GM18867 (cell line): Measurements from ENCODE around the gene HRK.
A peak's percentile ranks its signal among the peaks of the same experiment; 100 is the strongest.
"Not testable (repeated sequence)": the region's sequence is repeated elsewhere in the genome, so short reads cannot be mapped to it uniquely, and the experiment has no call there.

Source experiments
- ATAC-seq: cut with Tn5 transposase; IDR thresholded peaks from one replicate; pipeline ENCODE4 v1.9.1; 2021; ENCODE audit warnings: mild to moderate bottlenecking, moderate library complexity; ENCODE audit not compliant: unreplicated experiment

HRK gene

DNA sequence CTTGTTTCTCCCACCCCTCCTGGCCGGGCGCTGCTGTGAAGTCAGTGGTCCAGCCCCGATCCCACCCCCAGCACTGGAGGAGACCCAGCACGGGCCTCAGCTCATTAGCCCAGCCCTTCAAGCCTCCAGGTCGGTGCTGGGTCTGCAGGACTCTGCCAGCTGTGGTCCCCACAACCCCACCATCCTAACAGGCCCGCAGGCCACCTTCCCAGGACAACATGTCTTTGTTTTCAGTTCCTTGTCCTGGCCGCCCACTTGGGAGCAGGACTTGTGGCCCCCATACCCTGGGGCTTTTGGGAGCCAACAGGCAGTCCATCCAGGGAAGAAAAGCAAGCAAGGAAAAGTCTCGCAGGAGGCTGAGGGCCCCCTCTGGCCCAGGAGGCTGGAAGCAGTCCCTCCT, 60.0 kb downstream of the HRK start:
- no peak for ATAC-seq

DNA sequence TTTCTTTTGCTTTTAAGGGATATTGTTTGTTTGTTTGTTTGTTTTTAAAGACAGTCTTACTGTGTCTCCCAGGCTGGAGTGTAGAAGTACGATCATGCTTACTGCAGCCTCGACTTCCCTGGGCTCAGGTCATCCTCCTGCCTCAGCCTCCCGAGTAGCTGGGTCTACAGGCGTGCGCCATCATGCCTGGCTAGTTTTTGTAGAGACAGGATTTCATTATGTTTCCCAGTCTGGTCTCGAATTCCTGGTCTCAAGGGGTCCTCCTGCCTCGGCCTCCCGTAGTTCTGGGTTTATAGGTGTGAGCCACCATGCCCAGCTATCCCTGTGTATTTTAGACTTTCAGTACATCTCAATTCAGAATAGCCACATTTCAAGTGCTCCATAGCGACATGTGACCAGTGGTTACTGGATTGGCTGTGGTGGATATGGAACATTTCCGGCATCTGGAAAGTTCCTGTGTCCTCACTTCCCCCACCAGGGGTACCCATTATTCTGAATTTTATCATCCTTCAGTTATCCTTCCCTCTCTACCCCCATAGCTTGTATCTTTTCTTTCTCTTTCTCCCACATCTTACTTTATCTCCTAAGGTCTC, 61.1 kb downstream of the HRK start:
- ATAC-seq, result no peak

DNA sequence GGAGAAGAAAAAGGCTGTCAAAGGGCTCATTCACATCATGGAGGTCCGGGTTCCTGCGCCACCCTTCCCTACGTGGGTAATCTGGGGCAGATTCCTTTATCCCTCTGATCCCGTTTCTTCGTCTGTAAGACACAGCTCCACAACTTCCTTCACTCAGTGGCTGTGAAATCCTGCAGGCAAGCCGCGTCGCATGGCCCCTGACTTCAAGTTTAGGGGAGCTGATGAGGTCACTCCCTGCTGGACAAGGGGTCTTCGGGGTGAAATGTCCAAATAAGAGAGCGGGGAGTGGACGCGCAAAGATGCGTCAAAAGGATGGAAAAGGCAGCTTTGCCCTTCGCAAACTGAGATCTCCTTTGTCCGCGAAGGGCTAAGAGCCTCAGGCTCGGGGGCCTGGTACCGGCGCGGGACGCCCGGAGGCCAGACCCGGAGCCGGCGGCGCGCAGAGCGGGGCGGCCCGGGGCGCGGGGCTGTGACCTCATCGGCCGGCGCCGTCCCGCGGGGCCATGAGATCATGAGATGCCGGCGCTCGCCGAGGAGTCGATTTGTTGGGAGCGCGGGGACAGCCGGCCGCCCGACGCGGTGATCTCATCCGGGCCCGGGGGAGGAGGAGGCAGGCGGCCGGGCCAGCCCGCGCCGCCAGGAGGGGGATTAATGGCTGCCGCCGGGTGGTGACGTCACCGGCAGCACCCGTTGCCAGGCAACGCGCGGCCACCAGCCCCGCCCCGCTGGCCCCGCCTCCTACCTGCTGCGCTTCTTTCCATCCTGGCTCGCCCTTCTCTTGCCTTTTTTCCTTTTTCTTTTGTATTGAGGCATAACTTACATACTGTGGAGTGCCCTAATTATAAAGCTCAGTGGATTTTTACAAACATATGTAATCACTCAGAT, 62.1 kb downstream of the HRK start:
- ATAC-seq, result peak; percentile 86

DNA sequence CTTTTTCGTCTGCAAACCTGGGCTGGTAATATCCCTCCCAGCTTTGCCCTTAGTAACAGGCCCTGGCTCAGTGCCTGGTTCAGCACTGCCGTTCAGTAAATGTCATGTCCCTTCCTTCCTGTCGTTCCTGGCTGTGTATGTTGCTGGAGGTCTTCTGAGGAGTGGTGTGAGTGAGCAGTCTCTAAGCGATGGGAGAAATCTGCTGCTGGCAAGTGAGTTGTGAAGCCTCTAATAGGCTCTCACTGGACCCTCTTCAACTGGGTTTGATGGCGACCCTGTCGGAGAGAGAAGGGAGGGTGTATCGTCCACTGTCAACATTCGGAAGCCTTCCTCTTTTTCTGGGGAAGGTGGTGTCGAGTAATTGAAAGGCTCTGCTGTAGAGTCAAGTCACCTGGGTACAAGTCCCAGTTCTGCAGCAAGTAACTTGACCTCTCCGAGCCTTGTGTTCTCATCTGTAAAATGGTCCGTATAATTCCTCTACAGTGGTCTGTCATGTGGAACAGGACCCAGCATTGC, 62.8 kb downstream of the HRK start:
- no peak for ATAC-seq

DNA sequence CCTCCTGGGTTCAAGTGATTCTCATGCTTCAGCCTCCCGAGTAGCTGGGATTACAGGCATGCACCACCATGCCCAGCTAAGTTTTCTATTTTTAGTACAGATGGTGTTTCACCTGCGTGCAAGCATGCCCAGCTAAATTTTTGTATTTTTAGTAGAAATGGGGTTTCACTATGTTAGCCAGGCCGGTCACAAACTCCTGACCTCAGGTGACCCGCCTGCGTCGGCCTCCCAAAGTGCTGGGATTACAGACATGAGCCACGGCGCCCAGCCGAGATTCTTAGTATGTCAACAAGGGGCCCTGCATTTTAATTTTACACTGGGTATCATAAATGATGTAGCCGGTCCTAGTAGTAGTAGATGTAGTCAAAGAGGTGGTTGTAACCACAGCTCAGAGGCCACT, 66.5 kb downstream of the HRK start:
- ATAC-seq, result not testable (repeated sequence)

DNA sequence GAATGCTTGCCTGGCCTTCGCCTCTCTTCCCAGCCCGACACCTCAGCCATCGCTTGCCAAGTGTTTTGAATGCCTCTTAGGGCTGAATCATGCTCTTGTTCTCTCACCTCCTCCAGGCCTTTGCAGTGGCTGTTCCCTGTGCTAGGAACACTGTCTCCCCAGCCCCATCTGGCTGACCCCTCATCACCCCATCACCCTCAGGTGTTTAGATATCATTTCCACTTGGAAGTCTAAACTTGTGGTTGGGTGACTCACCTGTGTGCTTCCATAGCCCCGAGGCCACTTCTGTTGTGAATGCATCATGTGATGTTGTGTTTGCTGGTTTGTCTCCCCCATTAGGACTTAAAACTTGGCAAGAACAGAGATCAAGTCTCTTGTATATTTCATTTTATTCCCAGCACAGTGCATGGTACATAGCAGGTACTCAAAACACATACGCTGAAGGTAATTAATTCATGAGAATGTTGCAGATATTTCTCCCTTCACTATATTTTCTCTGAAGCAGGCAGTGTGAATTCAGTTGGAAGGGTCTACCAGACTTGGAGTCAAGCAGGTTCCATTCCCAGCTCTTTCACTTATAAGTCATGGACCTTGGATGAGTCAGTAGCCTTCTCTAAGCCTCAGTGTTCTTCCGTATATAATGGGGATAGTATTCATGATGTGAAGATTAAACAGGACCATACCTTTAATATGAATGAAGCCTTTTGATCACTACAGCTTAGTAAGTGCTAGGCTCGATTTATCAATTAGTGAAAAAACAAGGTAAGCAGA, 67.8 kb downstream of the HRK start:
- ATAC-seq, result no peak

DNA sequence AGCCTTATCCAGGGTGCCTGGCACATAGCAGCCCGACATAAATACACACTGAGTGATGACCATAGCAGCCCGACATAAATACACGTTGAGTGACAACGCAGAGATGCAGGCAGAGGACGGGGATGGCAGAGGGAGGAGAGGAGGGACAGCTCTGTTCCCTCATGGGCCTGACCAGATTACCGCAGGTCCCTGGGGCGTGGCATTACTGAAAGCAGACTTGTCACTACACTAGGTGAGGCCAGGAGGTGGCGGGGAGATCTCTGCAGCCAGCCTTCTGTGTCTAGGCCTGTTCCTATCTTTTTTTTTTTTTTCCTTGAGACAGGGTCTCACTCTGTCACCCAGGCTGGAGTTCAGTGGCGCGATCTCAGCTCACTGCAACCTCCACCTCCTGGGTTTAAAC, 69.0 kb downstream of the HRK start:
- ATAC-seq, result no peak

DNA sequence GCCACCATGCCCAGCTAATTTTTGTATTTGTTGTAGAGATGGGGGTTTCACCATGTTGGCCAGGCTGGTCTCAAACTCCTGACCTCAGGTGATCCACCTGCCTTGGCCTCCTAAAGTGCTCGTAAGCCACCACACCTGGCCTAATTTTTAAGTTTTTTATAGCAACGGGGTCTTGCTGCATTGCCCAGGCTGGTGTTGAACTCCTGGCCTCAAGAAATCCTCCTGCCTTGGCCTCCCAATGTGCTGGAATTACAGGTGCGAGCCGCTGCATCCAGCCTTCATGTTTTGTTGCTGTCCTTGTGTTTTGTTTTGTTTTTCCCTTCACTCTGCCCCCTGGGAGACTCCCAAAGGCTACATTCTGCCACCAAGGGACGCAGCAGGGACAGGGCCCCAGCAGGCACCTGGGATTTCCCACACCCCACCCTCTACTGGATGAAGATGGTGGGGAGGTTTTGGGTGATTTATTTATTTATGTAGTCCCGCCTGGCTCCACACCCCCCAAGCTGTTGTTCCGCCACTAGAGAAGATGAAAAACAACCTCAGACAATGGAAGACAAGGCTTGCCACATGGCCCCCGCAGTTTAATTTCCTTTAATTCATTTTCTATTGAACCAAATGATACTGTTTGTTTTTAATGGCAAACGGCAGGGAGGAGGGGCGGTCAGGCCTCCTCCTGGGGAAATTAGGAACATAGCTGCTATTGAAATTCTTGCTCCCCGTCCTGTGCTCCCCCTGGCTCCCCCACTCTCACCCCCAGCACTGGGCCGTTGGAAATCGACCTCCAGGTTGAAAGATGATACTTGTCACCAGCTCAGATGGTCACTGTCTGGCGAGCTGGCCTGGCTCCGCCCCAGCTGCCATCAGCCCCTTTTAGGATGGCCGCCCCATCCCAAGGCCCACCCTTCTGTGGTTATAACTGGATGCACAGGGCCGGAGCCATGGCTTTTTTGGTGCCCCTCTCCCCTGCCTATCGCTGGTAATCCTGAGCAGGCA, 72.8 kb downstream of the HRK start:
- no peak for ATAC-seq

DNA sequence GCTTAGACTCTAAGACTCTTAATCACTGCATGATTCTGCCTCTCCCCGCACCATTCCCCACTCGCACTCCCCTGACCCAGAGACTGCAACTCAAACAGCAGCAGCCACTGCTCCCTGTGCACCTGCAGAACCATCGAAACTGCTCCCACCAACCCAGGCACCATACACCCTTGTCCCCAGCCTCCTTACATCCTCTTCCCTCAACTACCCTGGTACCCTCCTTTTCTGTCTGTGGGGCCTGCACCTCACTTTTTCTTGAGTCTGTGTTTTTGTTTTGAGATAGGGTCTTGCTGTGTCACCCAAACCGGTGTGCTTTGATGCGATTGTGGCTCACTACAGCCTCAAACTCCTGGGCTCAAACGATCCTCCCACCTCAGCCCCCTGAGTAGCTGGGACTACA, 73.7 kb downstream of the HRK start:
- no peak for ATAC-seq

DNA sequence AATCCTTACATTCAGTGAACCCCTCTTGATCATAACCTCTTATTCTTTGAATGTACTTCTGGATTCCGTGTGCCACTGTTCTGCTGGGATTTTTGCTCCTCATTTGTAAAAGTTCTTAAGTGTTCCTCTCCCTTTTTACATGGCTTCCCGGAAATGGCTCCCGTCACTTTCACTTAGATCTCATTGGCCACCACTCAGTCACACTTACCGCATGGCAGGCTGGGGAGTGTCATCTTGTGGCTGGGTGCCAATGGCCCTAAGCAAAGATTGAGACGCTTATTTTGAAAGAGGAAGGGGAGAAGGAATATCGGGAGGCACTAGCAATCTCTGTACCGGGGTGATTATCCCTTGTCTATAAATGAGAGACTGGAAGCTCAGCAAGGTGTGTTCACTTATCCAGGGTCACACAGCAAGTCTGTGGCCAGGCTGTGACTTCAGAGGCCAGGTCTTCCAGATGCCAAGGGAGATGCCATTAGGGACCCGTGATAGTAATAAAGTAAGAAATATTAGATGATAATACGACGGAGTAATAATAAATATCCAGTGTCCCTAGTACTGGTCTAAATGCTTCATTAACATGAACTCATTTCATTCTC, 74.3 kb downstream of the HRK start:
- no peak for ATAC-seq
